Ectodermal cell (in vitro differentiated cells): ENCODE measurements around the gene TLCD3B.

Source experiments
- H3K27ac ChIP-seq: 2 replicates; pipeline ENCODE4 v1.7.0; 2013; ENCODE audit warnings: mild to moderate bottlenecking, low read depth, low read length; ENCODE audit not compliant: insufficient read depth, poor library complexity, severe bottlenecking
- H3K27me3 ChIP-seq: 2 replicates; pipeline ENCODE4 v1.7.0; 2013; ENCODE audit warnings: mild to moderate bottlenecking, low read length; ENCODE audit not compliant: insufficient read depth, control insufficient read depth, poor library complexity, severe bottlenecking
- H3K36me3 ChIP-seq: one replicate; pipeline ENCODE4 v1.7.0; 2013; ENCODE audit warnings: low read length; ENCODE audit not compliant: control insufficient read depth, insufficient read depth
- H3K4me1 ChIP-seq: one replicate; pipeline ENCODE4 v1.7.0; 2013; ENCODE audit warnings: low read length; ENCODE audit not compliant: control insufficient read depth, insufficient read depth
- H3K4me3 ChIP-seq: 2 replicates; pipeline ENCODE4 v1.7.0; 2013; ENCODE audit warnings: low read depth, low read length, control low read depth; ENCODE audit not compliant: insufficient read depth
- H3K9me3 ChIP-seq: 2 replicates; pipeline ENCODE4 v1.7.0; 2013; ENCODE audit warnings: mild to moderate bottlenecking, low read length, moderate library complexity; ENCODE audit not compliant: control insufficient read depth
- WGBS, 2 experiments: methylation state at CpG; one replicate each; pipeline ENCODE4 v1.1.7; 2013; ENCODE audit warnings: missing lambda C conversion rate in 2 of 2; 5-methylcytosine and 5-hydroxymethylcytosine counted together

TLCD3B gene

DNA sequence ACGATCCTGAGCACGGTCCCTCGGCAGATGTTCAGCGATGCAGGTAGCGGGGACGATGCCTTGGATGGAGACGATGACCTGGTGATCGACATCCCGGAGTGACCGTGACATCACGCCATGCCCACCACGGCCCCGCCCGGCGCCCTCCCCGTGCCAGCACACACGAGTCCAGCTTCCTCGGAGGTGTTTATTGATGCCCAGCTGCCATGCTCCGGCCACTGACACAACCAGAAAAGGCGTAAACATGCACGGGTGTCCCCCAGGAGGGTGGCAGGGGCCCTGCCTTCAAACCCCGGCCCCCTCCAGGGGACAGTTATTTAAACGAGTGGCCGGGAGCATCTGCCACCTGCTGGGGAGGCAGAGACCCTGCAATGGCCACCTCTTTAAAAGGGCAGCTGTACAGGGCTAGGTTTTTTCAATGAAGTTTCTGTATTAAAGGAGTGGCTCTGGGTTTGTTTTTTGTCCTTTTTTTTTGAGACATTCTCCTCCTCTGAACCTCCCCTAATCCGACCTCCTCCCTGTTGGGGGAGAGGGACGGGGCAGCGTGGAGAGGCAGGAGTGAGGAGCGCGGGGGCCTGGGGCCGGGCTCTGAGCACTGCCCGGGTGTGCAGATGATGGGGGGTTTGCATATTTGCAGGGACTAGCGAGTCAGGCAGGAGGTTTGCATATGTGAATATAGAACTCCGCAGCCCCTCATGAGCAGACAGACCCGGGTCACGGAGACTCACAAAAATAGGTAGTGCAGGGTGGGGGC is 25.6 kb downstream of the TLCD3B start:
- no peaks in the 10 kb centered on the region for H3K36me3 ChIP-seq
- peaks cover 14% of the 10 kb centered on the region for H3K27me3 ChIP-seq
- WGBS, 2 experiments, result 80 to 85% methylated on average over 35 of the region's 35 CpGs
- no peak overlapping the region for H3K4me3 ChIP-seq
- H3K9me3 ChIP-seq, result no peaks in the 10 kb centered on the region
- H3K27ac ChIP-seq, result no peak overlapping the region
- H3K4me1 ChIP-seq, result peaks cover 13% of the 10 kb centered on the region

DNA sequence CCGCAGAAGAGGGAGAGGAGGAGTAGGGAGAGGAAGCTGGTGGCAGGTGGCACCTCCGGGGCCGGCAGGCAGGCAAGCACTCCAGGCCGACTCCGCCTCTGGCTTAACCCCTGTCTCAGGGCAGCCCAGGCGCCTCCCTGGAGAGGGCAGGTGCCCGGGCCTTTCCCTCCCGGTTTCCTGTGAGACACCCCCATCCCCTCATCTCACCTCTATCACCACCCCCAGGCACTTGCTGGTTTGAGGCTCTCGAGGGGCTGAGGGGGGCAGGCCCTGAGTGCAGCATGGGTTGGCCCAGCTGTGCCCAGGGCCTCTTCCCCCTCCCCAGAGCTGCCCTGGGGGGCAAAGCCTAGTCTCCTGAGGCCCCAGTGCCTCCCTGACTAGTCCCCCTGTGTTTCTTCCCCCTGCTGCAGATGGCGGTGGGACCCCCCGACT is 26.2 kb downstream of the TLCD3B start:
- WGBS, 2 experiments, result 80% methylated on average over 11 of the region's 11 CpGs
- Histone ChIP-seq H3K4me1 (peaks cover 6% of the 10 kb centered on the region), H3K27ac (no peak overlapping the region), H3K27me3 (peaks cover 7% of the 10 kb centered on the region), H3K36me3 (no peaks in the 10 kb centered on the region), H3K9me3 (no peaks in the 10 kb centered on the region), H3K4me3 (no peak overlapping the region)

DNA sequence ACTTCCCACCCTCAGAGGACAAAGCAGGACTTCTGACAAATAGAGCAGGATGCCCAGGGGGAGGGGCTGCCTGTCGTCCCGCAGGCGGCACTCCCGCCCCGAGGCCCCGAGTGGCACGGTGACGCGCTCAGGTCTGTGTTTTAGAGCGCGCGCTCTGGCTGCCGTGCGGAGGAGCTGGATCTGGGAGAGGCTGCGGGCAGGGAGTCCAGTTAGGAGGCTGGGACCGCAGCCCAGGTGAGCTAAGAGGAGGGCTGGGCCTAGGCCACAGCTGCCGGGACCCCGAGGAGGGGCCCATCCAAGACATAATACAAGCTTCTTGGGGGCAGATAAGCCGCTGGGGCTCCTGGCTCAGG is 26.7 kb downstream of the TLCD3B start:
- Histone ChIP-seq H3K36me3 (no peaks in the 10 kb centered on the region), H3K27ac (no peak overlapping the region), H3K4me3 (no peak overlapping the region), H3K9me3 (no peaks in the 10 kb centered on the region), H3K4me1 (peaks cover 2% of the 10 kb centered on the region), H3K27me3 (peaks cover 3% of the 10 kb centered on the region)
- 91 to 92% methylated on average over 19 of the region's 19 CpGs for WGBS, 2 experiments

DNA sequence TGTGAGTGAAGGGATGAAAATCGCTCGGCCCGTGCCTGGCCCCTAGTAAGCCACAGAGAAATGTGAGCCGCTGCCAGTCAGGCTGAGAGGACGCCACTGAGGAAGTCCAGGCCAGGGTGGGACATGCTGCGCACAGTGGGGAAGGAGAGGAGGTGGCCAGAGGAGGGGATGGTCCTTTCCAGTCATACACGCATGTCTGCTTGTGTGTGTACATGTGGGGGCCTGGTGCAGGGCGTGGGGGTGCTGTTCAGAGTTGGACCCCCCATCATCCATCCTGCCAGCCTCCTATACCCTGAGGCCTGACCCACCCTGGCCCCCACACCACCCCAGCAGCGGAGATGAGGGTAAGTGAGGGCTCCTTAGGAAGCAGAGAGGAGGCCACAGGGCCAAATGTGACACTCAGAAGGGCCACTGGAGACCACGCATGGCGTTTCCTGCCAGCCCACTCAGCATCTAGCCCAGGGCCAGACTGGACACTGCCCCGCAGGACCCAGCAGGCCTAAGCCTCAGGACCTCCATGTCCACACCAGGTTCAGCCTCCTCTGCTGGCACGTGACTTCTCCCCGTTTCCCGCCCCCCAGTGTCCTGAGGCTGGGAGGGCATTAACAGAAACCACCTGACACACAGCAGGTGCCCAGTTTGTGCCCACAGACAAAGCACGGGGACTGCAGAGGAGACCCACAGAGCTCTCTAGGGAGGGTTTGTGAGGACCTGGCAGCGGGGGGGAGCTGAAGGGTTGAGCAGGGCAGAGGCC is 27.2 kb downstream of the TLCD3B start:
- WGBS, 2 experiments, result 90 to 92% methylated on average over 17 of the region's 17 CpGs
- no peaks in the 10 kb centered on the region for H3K27me3 ChIP-seq
- H3K27ac ChIP-seq, result no peak overlapping the region
- no peaks in the 10 kb centered on the region for H3K36me3 ChIP-seq
- H3K4me1 ChIP-seq, result no peaks in the 10 kb centered on the region
- no peaks in the 10 kb centered on the region for H3K9me3 ChIP-seq
- no peak overlapping the region for H3K4me3 ChIP-seq

GRCh38 chr16:30002614-30003346 is 28.3 kb downstream of the TLCD3B start:
- WGBS, 2 experiments, result 92% methylated on average over 19 of the region's 19 CpGs
- H3K4me1 ChIP-seq, result no peaks in the 10 kb centered on the region
- no peak overlapping the region for H3K27ac ChIP-seq
- H3K4me3 ChIP-seq, result no peak overlapping the region
- H3K27me3 ChIP-seq, result no peaks in the 10 kb centered on the region
- H3K9me3 ChIP-seq, result no peaks in the 10 kb centered on the region
- no peaks in the 10 kb centered on the region for H3K36me3 ChIP-seq

GRCh38 chr16:30000735-30001631 is 30.1 kb downstream of the TLCD3B start:
- H3K27ac ChIP-seq, result no peak overlapping the region
- 75% methylated on average over 33 of the region's 33 CpGs for WGBS, 2 experiments

GRCh38 chr16:29999605-30000004 is 31.5 kb downstream of the TLCD3B start:
- WGBS, 2 experiments, result 93 to 95% methylated on average over 6 of the region's 6 CpGs

More at GRCh38 chr16:30000735-30001631, 30.1 kb downstream of the TLCD3B start:
- Histone ChIP-seq H3K27me3 (no peaks in the 10 kb centered on the region), H3K9me3 (no peaks in the 10 kb centered on the region), H3K36me3 (no peaks in the 10 kb centered on the region), H3K4me3 (no peak overlapping the region), H3K4me1 (peaks cover 4% of the 10 kb centered on the region)

DNA sequence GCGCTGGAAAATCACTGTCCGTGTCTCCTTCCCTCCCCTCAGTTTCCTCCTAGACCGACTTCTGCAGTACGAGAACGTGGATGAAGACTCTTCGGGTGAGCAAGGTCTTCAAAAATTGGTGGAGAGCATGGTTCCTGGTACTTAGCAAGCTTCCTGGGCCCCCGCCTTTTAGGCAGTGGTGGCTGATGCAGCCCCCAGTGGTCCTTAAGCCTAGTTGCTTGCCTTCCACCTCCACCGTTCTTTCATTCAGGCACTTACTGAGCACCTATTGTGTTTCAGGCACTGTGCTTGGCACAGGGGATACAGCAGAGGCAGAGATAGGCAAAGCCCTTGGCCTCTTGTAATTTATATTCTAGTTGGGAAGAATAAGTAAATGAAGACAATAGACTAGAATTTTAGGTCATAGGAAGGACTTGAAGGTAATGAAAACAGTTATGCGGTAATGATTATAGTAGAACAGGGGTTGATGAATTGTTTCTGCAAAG is 34.3 kb downstream of the TLCD3B start:
- Histone ChIP-seq H3K36me3 (peaks cover 8% of the 10 kb centered on the region), H3K27me3 (no peaks in the 10 kb centered on the region), H3K9me3 (no peaks in the 10 kb centered on the region), H3K4me1 (peaks cover 12% of the 10 kb centered on the region), H3K27ac (no peak overlapping the region), H3K4me3 (peak overlapping the region; percentile 90)
- WGBS, 2 experiments, result 36 to 39% methylated on average over 9 of the region's 9 CpGs

More at GRCh38 chr16:29999605-30000004, 31.5 kb downstream of the TLCD3B start:
- H3K9me3 ChIP-seq, result no peaks in the 10 kb centered on the region
- H3K27me3 ChIP-seq, result no peaks in the 10 kb centered on the region
- H3K4me1 ChIP-seq, result peaks cover 6% of the 10 kb centered on the region
- no peaks in the 10 kb centered on the region for H3K36me3 ChIP-seq
- H3K4me3 ChIP-seq, result no peak overlapping the region
- H3K27ac ChIP-seq, result no peak overlapping the region

DNA sequence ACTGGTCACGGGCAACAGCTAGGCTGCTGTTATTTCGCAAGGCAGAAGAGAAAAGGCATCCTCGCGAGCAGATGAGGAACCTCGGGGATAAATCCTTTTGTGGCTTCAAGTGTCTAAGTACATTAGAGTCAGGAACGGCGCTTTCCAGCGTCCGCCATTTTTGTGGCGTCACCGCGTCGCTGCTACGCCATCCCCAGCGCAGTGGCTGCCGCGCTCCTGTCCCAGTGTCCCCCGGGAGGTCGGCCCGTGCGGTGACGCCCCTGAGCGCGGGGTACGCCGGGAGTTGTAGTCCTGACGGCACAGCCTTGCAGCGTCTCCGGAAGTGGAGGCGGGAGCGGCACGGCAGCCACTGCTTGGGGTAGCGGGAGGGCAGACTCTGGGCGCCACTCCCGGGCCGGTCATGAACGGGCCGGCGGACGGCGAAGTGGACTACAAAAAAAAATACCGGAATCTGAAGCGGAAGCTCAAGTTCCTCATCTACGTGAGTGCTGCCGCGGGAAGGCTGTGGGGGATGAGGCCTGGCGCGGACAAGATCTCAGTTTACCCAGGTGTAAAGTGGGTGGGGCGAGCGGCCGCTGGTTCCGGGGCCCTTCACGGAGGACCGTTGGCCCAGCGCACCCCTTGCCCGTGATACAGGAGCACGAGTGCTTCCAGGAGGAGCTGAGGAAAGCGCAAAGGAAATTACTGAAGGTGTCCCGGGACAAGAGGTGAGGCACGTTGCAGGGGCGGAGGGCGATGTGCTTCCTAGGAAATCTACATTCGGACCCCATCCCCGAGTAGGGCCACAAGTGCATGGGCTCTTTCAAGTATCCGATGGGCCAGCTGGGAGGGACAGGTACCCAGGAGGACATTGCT is 34.9 kb downstream of the TLCD3B start, which contains the start of gene INO80E:
TSS of gene INO80E (plus strand) at position 331 of the 855 bp plus-strand sequence. CDS start at position 401, 70 bp downstream.
- peak within 1 kb of the TSS; percentile 44 for H3K27ac ChIP-seq
- H3K4me3 ChIP-seq, result peak within 1 kb of the TSS; percentile 90
- peaks cover 11% of the 10 kb centered on the region for H3K36me3 ChIP-seq
- H3K27me3 ChIP-seq, result no peaks in the 10 kb centered on the region
- WGBS, 2 experiments, result 0 to 1% methylated on average over 65 of the region's 65 CpGs
- no peaks in the 10 kb centered on the region for H3K9me3 ChIP-seq
- peaks cover 12% of the 10 kb centered on the region for H3K4me1 ChIP-seq
